NCI-H748 (cell line): ENCODE measurements around the gene PROSER1.
"Not testable (repeated sequence)": the region's sequence is repeated elsewhere in the genome, so short reads cannot be mapped to it uniquely, and the experiment has no call there.

ENCODE experiments used
- DNase-seq: peaks from one replicate; lab custom pipeline; 2025; ENCODE audit not compliant: unreplicated experiment; lab: John Stamatoyannopoulos, UW

PROSER1 gene

DNA sequence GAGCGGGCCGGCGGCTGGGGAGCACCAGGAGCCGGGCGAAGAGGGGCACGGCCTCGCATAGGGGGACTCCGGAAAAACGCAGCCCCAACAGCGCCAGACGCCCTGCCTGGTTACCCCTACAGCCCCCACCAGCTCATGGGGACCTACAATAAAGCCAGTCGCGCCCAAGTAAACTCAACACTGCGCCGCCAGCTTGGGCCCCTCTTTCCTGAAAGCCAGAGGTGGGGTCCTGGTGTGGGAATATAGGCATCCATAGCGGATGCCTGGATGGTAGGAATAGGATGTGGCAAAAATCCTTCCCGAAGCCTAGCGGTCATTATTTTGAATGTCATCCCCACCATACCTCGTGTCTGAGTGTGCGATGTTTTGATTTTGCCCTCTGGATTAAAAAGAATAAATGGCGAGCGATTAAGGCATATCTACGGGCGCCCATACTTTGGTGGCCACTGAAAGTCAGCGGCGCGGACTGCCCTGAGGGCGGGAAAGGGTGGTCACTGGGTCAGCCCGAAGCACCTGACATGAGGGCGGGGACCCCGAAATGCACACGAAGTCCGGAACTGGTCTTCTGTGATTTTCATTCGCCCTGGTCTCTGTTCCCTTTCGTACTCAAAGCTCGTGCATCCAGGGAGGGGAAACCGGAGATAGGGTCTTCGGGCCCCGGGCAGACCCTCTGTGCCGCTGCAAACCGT is at the start of gene PROSER1, which contains the start of gene NHLRC3:
Gene PROSER1 (minus strand): TSS at position 210 of the 689 bp plus-strand sequence. CDS start 847 bp downstream, outside the sequence.
Gene NHLRC3 (plus strand): TSS at position 577 of the 689 bp plus-strand sequence. CDS start 184 bp downstream, outside the sequence.
- DNase-seq, result peak; percentile 92

DNA sequence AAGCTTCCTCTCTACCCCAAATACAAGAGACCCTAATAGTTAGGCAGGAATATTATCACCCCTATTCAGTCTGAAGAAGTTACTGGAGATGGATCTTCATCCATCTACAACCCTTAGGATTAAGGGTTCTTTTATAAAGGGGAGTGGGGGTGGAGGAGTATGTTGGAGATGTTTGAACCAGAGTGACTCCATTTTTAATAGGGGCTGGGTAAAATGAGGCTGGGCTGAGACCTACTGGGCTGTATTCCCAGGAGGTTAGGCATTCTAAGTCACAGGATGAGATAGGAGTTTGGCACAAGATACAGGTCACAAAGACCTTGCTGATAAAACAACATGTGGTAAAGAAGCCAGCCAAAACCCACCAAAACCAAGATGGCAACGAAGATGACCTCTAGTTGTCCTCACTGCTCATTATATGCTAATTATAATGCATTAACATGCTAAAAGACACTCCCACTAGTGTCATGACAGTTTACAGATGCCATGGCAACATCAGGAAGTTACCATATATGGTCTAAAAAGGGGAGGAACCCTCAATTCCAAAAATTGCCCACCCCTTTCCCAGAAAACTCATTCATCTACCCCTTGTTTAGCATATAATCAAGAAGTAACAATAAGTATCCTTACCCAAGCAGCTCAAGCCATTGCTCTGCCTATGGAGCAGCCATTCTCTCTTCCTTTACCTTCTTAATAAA is 48.5 kb upstream of the PROSER1 start:
- not testable (repeated sequence) for DNase-seq

DNA sequence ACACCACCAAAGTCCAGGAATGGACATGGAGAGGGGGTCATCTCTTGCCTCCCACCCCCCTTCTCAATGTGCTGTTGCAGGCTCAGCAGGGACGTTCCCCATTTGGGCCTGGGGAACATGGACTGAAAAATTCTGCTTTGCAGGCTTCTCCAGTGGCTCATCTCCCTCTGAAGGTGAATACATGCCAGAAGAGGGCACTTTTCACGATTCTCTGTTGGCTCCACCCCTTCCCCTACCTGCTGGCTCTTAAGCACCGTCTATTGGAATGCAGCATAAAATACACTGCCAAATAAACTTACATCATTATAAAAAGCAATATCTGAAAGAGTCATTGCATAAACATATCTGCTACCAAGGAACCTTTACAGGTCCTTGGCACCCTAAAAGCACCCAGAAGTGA is 36.1 kb upstream of the PROSER1 start:
- DNase-seq, result no peak

DNA sequence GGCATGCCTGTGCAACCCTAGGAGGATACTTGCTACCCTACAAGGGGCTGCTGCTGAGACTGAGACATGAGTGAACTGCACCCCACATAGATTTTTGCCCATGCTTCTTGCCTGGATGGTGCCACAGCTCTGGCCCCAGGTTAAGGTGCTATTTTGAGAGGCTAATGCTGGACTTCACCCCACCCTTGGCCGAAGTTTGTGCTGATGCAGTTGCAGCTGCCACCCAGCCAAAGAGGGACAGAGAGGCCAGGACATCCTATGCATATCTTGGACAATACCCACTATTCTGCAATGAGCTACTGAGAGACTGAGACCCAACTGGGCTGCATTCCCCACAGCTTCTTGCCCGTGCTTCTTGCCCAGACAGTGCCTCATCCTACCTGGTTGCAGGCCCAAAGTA is 35.0 kb upstream of the PROSER1 start:
- no peak for DNase-seq

DNA sequence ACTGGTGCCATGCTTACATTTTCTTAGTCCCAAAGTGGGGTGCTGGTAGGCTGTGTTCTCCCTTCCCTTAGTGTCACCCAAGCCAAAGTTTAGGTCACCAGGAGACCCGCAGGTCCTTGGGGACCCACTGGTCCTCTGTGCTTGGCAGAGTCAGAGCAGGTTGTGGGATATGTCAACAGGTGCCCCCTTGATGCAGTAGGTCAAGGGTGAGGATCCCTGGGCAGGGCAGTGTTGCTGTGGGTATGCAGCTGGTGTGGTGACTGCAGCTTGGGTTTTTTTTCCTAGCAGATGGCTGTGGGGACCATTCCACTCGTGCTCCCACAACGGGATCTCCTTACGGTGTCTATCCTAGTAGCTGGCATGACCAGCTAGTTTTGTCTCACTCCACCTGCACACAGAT is 24.1 kb upstream of the PROSER1 start:
- DNase-seq, result no peak

DNA sequence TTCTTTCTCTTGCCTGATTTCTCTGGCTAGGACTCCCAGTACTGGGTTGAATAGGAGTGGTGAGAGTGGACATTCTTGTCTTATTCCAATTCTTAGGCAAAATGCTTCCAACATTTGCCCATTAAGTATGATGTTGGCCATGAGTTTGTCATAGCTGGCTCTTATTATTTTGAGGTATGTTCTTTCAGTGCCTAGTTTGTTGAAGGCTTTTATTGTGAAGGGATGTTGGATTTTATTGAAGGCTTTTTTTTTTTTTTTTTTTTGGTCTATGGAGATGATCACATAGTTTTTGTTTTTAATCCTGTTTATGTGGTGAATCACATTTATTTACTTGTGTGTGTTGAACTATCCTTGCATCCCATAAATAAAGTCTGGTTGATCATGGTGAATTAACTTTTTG is 20.2 kb upstream of the PROSER1 start:
- DNase-seq, result no peak

DNA sequence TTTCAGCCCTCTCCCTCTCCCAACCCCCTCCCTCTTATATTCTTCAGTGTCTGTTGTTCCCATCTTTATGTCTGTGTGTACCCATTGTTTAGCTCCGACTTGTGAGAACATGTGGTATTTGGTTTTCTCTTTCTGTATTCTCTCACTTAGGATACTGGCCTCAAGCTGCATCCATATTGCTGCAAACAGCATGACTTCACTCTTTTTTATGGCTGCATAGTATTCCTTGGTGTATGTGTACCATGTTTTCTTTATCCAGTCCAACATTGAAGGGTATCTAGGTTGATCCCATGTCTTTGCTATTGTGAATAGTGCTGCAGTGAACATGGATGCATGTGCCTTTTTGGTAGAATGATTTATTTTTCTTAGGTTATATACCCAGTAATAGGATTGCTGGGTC is 18.1 kb upstream of the PROSER1 start:
- no peak for DNase-seq

DNA sequence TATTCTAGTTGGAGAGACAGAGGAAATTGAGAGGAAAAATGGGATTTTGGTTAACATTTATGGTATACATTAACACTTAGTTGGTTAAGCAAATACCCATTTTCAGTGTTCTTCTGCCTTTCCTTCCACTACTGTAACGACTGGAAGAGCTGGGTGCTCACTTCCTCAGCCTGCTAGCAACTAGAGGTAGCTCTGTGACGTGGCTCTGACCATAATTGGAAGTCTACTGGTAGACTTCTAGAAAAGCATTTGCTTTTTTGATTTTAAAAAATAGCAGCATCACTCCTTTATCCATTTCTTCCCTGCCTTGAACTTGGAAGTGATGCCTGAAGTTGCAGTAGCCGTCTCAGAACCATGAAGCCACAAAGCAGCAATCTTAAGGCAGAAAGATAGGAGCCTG is 16.2 kb upstream of the PROSER1 start:
- DNase-seq, result peak; percentile 24

DNA sequence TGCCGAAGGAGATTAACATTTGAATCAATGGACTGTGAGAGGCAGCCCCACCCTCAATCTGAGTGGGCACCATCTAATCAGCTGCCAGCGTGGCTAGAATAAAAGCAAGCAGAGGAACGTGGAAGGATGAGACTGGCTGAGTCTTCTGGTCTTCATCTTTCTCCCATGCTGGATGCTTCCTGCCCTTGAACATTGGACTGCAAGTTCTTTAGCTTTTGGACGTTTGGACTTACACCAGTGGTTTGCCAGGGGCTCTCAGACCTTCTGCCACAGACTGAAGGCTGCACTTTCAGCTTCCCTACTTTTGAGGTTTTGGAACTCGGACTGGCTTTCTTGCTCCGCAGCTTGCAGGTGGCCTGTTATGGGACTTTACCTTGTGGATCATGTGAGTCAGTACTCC is 15.1 kb upstream of the PROSER1 start:
- DNase-seq, result peak; percentile 80

DNA sequence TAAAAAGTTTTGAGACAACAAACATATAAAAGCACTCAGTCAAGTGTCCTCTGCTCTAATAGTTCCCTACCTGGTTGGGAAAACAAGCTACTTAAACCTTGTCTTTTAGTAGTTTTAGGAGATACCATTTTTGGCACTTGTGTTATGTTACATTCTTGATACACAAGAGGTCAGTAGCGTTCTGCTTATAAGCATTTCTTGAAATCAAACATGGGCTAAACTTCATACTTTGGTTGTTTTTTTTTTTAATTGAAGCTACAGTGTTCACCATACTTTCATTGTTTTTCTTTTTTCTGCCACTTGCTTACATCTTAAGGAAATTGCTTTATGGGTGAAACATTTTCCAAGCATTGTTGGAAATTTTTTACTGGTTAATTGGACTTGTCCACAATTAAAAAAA is 13.3 kb upstream of the PROSER1 start:
- peak; percentile 73 for DNase-seq

DNA sequence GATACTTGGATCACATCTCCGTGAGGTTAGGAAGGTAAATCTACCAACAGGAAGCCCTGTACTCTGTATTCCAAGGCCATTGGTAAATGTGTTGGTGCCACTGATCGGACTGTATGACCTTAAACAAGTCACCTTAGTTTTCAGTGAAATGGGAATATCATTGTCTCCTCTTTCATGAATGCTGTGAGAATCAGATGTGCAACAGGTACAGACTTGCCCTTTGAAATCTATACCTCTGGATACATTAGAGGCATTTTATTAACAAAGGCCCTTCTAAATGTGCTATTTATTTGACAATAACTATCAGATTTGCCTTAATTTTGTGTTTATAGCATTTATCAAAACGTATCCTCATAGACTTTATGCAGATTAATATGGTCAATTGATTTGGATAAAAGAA is 11.4 kb upstream of the PROSER1 start:
- DNase-seq, result no peak

DNA sequence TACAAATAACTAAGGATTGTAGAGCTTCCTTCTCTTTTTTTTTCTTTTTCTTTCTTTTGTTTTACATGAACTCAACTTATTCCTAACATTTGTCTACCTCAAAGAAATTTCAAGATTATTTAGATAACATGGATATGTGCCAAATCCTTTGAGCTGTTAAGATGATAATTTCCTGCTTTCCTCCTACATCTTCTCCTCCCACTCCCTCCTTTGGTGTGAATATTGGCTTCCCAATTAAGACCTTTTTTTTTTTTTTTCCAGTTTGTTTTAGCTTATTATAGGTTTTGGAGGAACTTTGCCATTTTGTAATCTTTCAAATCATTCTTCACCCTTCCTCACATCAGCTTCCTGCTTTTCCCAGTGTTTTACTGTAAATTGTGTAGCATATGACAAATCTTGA is 10.9 kb upstream of the PROSER1 start:
- no peak for DNase-seq

DNA sequence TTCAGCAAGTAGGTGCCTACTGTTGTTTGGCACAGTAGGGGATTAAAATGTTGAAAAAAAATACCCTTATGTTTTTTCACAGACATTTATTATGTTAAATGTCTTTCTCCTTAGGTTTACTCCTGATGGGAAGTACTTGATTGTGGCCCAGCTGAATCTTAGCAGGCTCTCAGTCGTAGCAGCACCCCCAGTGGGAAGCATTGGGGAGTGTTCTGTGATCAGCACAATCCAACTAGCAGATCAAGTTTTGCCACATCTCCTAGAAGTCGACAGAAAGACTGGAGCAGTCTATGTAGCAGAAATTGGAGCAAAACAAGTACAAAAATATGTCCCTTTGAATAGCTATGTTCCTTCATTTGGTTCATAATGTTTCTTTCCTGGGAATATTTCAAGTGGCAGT is 9.7 kb upstream of the PROSER1 start:
- peak; percentile 15 for DNase-seq

DNA sequence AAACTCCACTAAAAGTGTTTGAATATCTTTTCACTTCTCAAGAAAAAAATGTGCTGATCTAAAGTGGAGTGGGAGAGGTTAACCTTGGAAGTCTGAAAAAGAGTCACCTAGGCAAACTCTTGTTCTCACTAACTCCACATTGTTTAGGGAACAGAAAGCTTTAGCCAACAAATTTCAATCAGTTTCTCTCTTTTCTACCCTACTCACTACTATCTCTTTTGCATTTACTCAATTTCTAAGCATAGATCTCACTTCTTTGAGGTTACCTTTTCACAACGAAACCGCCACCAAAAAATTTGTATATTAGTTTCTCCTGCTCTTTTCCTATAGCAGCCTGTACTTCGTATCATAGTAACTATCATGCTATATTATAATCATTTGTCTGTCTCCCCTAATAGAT is 6.6 kb upstream of the PROSER1 start:
- no peak for DNase-seq

DNA sequence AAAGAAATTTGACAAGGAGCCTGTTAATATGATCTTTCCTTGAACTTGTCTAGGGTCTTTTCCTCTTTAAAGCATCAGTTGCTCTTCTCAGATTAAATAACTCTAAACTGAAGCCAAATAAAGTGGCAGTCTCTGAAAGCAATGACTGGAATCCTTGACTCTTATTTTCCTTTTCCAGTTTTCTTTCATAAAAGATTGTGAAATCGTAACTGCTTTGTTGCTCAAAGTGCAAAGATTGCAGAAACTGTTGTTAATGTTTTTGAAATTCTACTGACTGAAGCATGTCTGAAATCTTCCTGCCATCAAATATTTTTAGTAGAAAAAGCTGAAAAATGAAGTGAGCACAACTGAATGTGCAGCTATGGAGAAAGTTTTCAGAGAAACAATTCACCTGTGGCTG is 2.3 kb upstream of the PROSER1 start:
- no peak for DNase-seq

DNA sequence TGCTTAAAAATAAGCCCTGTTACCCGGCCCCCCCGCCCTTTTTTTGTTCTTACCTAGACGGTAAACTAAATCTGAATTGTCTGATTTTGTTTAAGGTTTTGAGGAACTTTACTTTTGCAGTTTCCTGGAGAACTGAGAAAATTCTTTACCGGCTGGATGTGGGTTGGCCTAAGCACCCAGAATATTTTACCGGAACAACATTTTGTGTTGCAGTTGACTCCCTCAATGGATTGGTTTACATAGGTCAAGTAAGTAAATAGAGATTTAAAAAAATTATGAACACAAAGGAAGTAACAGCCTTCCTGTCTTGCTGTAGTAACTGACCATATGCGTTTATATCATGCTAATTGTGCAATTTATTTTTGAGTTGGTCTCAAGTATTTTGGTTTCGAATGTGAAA is 1.2 kb upstream of the PROSER1 start:
- DNase-seq, result peak; percentile 23

DNA sequence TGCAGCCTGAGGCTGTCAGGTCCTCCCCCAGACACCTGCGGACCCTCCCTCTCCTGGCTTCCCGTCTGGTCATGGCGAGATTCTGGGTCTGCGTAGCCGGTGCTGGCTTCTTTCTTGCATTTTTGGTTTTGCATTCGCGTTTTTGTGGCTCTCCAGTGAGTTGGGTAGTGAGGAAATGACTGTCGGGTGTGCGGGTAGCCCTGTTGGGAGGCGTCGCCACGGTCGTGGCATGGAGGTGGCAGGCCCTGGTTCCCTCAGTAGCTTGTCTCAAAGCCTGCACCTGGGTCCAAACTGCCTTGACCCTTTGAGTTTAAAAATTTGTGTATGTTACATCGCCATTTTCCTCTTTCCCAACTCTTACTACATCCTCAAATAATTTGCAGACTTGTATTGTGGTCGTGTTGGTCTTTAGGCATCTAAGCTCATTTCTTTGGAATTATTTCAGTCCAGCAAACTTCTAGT is 711 bp upstream of the PROSER1 start:
- DNase-seq, result peak; percentile 79

DNA sequence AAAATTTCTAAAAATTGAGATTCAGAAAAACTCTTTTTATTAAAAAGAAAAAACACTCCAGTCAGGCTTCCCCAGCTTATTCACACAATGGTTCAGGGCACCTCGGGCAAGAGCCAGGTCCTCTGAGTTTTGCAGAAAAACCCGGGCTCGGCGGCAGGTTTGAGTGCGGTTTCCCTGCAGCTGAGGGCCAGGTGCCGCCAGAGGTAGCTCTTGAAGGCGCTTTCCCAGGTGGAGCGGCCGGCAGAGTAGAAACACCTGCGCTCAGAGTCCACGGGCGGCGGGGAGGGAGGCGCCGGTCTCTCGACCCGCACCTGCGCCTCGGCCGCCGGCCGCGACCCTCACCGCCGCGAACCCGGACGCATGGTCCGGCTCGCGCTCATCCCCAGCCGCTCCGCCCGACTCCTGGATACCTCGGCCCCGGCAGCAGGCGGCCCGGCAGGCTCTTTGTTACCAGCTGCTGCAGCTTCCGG is 444 bp downstream of the PROSER1 start:
- DNase-seq, result peak; percentile 91

DNA sequence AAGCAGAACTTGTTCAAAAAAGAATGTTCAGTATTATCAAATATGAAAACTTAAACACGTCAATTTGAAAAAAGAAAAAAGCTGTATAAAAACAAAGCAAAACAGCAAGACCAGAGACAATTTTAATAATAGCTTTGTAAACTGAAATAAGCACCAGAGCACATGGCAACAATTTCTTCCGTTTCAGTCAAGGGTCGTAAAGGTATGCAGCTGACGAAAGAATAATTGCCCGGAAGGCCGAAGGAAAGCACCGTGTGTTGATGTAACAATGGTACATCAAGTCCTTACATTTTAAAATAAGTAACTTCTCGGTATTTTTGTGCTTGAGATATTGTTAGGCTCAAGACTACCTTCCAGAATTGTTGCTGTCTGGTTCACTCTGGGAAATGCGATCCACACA is 1.7 kb downstream of the PROSER1 start:
- peak; percentile 39 for DNase-seq

DNA sequence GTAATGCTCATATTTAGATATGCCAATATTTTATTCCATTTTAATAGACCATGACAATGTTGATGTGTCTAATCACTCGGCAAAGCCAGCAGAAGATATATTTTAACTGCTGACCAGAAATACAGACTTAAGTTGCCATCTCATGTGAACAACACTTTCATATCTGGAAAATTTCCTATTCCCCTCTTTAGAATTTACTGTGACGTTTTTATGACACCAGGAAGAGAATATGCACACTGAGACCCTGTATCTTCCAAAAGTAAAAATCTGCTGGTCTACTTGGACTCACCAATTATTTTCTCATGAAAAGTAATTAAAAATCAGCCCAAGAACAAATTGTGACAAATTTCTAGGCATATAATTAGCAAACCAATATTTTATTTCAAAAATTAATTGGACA is 2.1 kb downstream of the PROSER1 start:
- no peak for DNase-seq

DNA sequence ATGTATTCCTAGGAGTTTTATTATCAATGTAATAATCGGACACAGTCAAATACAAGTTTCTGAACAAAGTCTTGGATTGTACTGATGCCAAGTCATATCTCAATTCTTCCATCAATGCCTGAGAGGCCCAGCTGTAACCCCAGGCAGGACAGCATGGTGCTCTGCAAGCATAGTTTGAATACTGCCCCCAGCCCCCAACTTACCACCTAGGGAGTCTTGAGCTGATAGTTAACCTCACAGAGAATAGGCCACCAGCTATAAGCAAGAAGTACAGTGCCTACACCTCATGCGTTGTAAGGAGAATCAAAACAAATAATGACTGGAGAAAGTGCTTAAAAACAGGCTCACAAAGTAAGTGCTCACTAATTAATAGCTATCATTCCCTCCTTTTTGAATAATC is 2.7 kb downstream of the PROSER1 start:
- DNase-seq, result no peak

DNA sequence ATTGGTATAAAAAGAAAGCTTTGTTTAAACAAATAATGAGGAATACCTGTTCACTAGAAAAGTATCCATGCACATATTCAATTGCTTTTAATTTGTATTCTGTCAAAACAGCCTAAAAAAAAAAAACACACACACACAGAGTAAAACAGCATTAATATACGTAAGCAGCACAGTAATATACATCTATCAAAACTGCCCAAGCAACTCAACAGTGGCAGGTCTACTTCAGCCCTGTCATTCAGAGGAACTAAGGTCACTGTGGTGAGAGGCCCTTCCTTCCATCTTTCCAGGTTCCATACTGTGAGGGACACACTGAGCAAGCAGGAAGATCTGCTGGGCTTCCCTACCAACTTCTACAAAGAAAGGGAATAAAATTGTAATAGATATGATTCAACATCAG is 3.8 kb downstream of the PROSER1 start:
- DNase-seq, result no peak
